ENCODE measurements around the gene DPP4. TPM values are rescaled to one million over a fixed set of nuclear protein-coding genes. Genes with fewer than 3 reads are reported as not detected.
A peak's percentile ranks its signal among the peaks of the same experiment; 100 is the strongest.

DPP4 gene
- total RNA-seq, 4 donors from 2014 or later: 1.6 to 6.7 (median 3.2) TPM

GRCh38 chr2:162114271-162114670, 40.3 kb upstream of the DPP4 start:
- Histone ChIP-seq H3K36me3 (no peaks in the 10 kb centered on the region), H3K27ac (no peak overlapping the region), H3K4me1 (peaks cover 0 to 8% (median 0%) of the 10 kb centered on the region in 3 donors), H3K9me3 (no peaks in the 10 kb centered on the region), H3K27me3 (no peaks in the 10 kb centered on the region), H3K4me3 (no peak overlapping the region)
- ATAC-seq: peak; percentile 43
- 58 to 60% methylated on average over 1 of the region's 1 CpG for WGBS, 2 donors (ENCODE audit: low coverage in 1 of 2)
- TF ChIP-seq CTCF (IDR thresholded peaks at IDR 0.05): no peak
- TF ChIP-seq POLR2AphosphoS5 (IDR thresholded peaks at IDR 0.05): no peak
- no peak for TF ChIP-seq EP300 (IDR thresholded peaks at IDR 0.05)
- TF ChIP-seq POLR2A (IDR thresholded peaks at IDR 0.05): no peak

- no peak overlapping the region for H3K27ac ChIP-seq
- no peaks in the 10 kb centered on the region for H3K36me3 ChIP-seq
- TF ChIP-seq POLR2A (IDR thresholded peaks at IDR 0.05) (no peak), EP300 (IDR thresholded peaks at IDR 0.05) (no peak), CTCF (IDR thresholded peaks at IDR 0.05) (no peak), POLR2AphosphoS5 (IDR thresholded peaks at IDR 0.05) (no peak)
- H3K4me3 ChIP-seq: no peak overlapping the region
- peak; percentile 83 for ATAC-seq
- peaks cover 0 to 8% (median 0%) of the 10 kb centered on the region in 3 donors for H3K4me1 ChIP-seq
- WGBS, 2 donors (ENCODE audit: low coverage in 1 of 2): 53 to 80% methylated on average over 1 of the region's 1 CpG
- no peaks in the 10 kb centered on the region for H3K9me3 ChIP-seq
- no peaks in the 10 kb centered on the region for H3K27me3 ChIP-seq
Measured at GRCh38 chr2:162113776-162114168, 39.8 kb upstream of the DPP4 start.

- Histone ChIP-seq H3K4me1 (peaks cover 0 to 2% (median 0%) of the 10 kb centered on the region in 3 donors), H3K4me3 (no peak overlapping the region), H3K9me3 (no peaks in the 10 kb centered on the region), H3K27ac (no peak overlapping the region), H3K36me3 (no peaks in the 10 kb centered on the region), H3K27me3 (no peaks in the 10 kb centered on the region)
- ATAC-seq: no peak
- TF ChIP-seq POLR2A (IDR thresholded peaks at IDR 0.05): no peak
- WGBS, 2 donors (ENCODE audit: low coverage in 1 of 2): 67 to 76% methylated on average over 2 to 3 of the region's 3 CpGs
Measured at GRCh38 chr2:162113088-162113775, 39.2 kb upstream of the DPP4 start.

- Histone ChIP-seq H3K36me3 (no peaks in the 10 kb centered on the region), H3K27me3 (no peaks in the 10 kb centered on the region), H3K4me3 (no peak overlapping the region), H3K27ac (no peak overlapping the region), H3K9me3 (no peaks in the 10 kb centered on the region), H3K4me1 (no peaks in the 10 kb centered on the region)
- no peak for ATAC-seq
- 65 to 87% methylated on average over 5 of the region's 5 CpGs for WGBS, 2 donors (ENCODE audit: low coverage in 1 of 2)
- no peak for TF ChIP-seq POLR2A (IDR thresholded peaks at IDR 0.05)
- TF ChIP-seq CTCF (IDR thresholded peaks at IDR 0.05): no peak
- no peak for TF ChIP-seq EP300 (IDR thresholded peaks at IDR 0.05)
- TF ChIP-seq POLR2AphosphoS5 (IDR thresholded peaks at IDR 0.05): no peak
Measured at GRCh38 chr2:162111958-162112850, 38.2 kb upstream of the DPP4 start.

GRCh38 chr2:162107361-162107901, 33.4 kb upstream of the DPP4 start:
- 55 to 66% methylated on average over 4 of the region's 4 CpGs for WGBS, 2 donors (ENCODE audit: low coverage in 1 of 2)
- Histone ChIP-seq H3K36me3 (no peaks in the 10 kb centered on the region), H3K27me3 (no peaks in the 10 kb centered on the region), H3K4me1 (no peaks in the 10 kb centered on the region), H3K4me3 (no peak overlapping the region), H3K27ac (no peak overlapping the region), H3K9me3 (no peaks in the 10 kb centered on the region)
- no peak for TF ChIP-seq POLR2A (IDR thresholded peaks at IDR 0.05)
- TF ChIP-seq POLR2AphosphoS5 (IDR thresholded peaks at IDR 0.05): no peak
- TF ChIP-seq EP300 (IDR thresholded peaks at IDR 0.05): no peak
- no peak for TF ChIP-seq CTCF (IDR thresholded peaks at IDR 0.05)
- no peak for ATAC-seq
